HPDE6-E6E7 (cell line): ENCODE results near the gene HMCES.
"Not testable (repeated sequence)": the region's sequence is repeated elsewhere in the genome, so short reads cannot be mapped to it uniquely, and the experiment has no call there.

Source experiments
- DNase-seq: peaks from one replicate; pipeline ENCODE4 v3.0.0; 2011; ENCODE audit warnings: missing footprints; ENCODE audit errors: extremely low spot score

The HMCES gene

DNA sequence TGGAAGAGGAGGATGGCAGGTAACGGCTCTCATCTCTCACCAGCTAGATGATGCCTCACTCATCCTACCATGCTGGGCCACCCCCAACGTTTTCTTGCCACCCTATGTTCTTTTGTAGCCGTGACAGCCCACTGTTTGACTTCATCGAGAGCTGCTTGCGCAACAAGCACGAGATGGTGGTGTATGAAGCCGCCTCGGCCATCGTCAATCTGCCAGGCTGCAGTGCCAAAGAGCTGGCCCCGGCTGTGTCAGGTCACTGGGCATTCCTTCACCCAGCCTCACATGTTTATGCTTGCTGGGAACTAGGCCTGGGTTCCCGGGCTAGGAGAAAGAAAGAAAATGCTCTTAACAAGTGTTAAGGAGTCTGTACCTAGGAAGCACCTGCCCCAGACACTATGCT, 21.1 kb upstream of the HMCES start:
- DNase-seq = no peak

DNA sequence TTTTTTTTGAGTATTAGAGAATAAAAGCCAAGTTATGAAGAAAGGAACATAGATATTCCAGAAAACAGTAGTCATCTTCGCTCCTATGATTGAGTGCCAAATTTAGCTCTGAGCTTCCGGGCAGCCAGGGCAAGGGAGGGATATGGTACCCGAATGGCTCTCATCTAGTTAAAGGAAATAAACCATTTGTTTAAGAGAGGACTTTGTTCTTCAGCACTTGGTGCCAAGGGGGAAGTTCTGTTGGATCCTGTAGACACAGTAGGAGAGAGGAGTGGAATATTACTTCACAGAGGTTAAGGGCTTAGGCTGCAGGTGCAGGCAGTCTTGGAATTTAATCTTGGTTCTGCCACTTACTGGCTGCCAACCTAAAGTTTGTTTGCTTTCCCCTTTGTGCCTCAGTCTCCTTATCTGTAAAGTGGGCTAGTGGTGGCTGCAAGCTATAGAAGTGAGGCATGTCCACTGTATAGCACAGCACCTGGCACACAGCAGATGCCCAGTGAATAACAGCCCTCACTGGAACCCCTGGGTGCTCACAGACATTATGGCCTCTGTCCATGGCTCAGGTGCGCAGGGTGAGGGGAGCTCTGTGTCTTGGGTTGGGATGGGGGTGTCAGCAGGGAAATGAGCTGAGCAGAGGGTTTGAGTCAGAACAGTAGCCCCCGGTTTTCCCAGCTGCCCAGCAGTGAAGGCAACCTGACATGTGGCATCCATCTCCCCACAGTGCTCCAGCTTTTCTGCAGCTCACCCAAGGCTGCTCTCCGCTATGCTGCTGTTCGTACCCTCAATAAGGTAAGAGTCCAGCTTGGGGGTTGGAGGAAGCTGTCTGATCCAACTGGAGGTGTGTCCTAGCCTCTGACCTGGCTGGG, 18.8 kb upstream of the HMCES start:
- no peak for DNase-seq

DNA sequence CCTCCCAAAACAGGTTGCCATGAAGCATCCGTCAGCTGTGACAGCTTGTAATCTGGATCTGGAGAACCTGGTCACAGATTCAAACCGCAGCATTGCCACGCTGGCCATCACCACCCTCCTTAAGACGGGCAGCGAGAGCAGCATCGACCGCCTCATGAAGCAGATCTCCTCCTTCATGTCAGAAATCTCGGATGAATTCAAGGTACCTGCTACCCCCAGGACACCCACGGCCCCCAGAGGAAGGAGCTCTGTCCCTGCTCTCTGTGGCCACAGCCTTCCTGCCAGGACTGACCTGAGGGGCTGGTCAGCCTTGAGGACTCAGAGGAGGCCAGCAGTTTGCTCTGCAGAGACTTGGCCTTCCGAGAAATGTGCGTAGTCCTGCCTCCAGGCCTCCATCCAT, 18.1 kb upstream of the HMCES start:
- no peak for DNase-seq

DNA sequence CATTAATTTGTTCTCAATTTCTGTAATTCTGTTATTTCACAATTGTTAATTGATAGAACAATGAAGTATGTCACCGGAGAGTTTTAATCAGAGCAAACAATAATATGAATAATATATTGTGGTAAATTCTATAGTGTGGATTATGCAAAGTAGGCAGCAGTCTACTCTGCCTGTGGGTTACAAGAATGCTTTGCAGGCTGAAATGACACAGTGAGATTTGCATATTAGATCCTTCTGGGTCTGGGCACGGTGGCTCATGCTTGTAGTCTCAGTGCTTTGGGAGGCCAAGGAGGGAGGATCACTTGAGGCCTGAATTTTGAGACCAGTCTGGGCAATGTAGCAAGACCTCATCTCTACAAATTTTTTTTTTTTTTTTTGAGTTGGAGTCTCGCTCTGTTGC, 16.8 kb upstream of the HMCES start:
- DNase-seq = no peak

DNA sequence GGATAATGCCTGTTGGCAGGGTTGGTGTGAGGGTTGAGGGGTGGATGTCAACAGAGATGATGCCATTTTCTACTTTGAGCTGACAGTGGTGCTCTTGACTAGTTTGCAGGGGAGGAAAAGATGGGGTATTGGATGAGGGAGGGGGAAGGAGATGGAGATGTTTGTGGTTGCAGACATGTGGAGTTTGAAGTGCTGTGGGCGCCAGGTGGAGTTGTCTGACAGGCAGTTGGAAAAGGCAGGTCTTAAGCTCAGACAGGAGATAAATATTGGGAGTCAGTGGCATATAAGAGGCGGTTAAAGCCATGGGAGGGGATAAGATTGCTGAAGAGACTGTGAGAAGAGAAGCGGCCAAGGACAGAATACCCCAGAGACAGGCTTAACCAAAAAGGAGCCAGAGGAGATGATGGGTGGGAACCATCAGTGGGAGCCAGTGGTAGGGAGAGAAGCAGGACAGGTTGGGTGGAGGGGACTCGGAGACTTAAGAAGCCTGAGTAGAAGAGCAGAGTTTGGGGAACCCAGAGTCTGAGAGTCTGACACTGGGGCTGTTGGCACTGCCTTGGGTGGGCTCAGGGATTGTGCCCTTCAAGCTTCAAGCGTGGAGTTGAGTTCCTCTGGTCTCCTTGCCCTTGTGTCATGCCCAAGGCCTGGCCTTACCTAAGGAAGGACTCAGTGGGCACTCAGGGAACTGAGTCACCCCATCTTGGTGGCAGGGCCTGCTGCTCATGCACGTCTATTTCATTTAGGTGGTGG, 15.3 kb upstream of the HMCES start:
- no peak for DNase-seq

- not testable (repeated sequence) for DNase-seq
Observed at GRCh38 chr3:129264994-129265393, 13.7 kb upstream of the HMCES start.

DNA sequence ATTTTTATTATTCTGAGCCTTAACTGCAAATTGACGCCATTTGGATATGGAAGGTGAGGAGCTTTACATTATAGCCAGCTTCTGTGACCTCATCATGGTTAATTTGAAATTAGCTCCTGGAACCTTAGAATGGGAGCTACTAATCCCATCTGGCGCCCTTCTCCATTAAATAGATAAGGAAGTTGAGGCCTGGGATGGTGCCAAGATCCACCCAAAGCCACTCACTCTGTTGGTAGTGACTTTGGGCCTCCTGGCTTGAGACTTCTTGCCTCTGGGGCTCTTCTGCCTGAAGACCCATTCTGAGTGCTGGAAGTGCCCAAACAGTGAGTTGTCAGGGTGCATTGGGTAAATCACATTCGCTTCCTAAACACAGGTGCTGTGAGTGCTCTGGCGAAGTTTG, 12.0 kb upstream of the HMCES start:
- DNase-seq = no peak

GRCh38 chr3:129268396-129268795, 10.3 kb upstream of the HMCES start:
- no peak for DNase-seq

- DNase-seq = no peak
Observed at GRCh38 chr3:129271674-129272073, 7.0 kb upstream of the HMCES start.

DNA sequence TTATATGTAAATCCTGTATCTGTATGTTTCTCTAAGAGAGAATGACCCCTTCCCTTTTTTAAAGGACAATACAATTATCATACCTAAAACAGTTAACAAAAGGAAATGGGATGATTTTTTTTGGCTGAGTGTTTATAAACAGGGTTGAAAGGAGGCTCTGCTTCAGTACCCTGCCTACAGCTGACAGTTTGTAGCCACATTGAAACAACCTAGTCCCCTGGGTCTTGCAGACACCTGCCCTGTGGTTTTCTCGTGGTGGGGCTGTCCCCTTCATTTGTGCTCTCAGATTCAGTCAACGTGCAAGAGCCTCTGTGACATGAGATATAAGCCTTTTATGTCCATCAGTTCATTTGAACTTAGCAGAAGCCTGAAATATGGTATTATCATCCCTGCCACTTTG, 2.3 kb upstream of the HMCES start:
- DNase-seq = no peak

GRCh38 chr3:129277829-129278271, 820 bp upstream of the HMCES start:
- DNase-seq = no peak

DNA sequence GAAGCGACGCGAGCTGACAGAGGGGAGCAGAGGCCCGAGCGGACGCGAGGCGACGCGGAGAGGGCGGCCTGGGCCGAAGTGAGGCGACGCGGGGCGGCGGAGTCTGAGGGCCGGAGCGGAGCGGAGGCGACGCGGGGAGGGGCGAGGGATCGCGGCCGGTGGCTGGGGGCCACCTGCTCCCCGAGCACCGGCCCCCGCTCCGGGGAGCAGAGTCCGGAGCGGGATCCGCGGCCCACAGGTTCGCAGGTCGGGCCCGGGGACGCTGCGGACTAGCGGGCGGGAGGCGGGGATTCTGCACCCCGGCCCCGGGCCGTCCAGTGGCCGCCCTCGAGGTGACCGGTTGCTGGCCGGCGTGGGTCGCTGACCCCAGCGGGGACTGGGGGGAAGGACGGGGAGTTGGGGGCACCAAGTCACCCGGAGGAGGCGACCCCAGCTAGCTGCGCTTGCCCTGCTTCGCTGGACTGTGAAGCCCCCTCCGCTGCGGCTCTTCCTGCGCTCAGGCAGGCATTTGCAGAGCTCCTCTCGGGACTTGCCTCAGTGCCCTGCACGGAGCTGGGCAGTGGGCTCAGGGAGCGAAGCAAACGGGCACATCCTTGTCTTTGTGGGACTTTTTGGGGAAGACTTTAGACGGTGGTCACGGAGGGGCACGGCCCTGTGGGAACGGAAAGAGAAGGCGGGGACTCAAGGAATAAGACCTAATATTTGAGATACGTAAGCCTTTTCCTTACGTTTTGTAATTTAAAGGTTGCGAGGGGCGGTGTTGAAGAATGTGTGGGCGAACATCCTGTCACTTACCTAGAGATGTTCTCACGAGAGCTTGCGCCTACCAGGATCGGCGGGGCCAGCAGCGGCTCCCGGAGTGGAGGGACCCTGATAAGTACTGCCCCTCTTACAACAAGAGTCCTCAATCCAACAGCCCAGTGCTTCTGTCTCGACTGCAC, 566 bp downstream of the HMCES start:
- DNase-seq = peak; percentile 13

DNA sequence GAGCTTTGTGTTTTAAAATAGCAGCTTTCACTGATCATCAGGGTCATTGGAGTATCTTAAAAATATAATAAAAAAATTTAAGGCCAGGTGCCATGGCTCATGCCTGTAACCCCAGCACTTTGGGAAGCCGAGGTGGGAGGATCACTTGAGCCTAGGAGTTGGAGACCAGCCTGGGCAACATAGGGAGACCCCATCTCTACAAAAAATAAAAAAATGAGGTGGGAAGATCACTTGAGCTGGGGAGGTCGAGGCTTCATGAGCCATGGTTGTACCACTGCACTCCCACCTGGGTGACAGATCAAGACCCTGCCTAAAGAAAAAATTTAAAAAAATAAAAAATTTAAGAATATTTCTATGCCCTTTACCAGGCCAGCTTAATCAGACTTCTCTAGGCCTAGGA, 1.5 kb downstream of the HMCES start:
- DNase-seq = no peak

DNA sequence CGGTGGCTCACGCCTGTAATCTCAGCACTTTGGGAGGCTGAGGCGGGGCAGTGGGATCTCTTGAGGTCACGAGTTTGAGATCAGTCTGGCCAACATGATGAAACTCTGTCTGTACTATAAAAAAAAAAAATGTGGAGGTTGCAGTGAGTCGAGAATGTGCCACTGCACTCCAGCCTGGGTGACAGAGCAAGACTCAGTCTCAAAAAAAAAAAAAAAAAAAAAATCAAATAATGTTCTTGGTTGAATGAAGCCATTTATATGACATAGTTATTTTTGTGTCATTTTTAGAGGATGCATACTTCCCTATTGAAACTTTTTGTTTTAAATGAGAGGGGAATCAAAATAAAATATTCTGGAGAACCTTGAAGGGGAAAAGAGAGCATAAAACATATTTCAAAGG, 3.1 kb downstream of the HMCES start:
- no peak for DNase-seq

DNA sequence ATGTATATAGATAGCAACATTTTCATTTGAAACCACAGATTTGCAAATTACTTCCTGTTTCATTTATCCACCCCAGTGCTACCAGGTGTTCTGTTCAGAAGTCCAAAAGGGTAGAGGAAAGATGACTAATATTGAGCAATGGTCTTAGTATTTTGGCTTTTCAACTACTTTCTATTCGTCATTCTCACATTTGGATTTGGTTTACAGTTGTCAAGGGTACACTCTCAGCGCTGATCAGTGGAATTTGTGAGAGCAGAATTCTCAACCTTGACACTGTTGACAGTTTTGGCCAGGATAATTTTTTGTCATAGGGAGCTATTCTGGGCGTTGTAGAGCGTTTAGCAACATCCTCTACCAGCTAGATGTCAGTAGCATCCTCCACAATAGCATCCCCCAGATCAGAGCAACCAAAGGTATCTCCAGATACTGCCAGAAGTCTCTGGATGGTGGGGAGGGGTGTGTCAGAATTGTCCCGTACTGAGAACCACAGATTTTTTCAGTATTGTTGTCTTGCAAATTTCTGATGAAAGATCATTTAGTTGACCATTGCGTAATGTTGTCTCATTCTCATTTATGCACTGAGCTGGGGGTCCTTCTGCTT, 4.2 kb downstream of the HMCES start:
- DNase-seq = peak; percentile 56

GRCh38 chr3:129286081-129286480, 7.4 kb downstream of the HMCES start:
- no peak for DNase-seq

DNA sequence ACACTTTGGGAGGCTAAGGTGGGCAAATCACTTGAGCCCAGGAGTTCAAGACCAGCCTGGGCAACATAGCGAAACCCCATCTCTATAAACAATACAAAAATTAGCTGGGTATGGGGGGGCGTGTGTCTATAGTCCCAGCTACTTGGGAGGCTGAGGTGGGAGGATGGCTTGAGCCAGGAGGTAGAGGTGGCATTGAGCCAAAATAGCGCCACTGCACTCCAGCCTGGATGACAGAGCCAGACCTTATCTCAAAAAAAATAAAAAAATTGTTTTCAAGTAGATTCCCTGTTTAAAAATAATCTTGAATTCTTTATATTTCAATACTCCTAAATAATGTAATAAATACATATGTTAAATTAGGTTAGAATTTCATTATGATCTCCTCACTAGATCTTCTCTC, 9.8 kb downstream of the HMCES start:
- DNase-seq = no peak

- no peak for DNase-seq
Observed at GRCh38 chr3:129289201-129289921, 10.7 kb downstream of the HMCES start.

- DNase-seq = no peak
Observed at GRCh38 chr3:129291236-129291886, 12.7 kb downstream of the HMCES start.

DNA sequence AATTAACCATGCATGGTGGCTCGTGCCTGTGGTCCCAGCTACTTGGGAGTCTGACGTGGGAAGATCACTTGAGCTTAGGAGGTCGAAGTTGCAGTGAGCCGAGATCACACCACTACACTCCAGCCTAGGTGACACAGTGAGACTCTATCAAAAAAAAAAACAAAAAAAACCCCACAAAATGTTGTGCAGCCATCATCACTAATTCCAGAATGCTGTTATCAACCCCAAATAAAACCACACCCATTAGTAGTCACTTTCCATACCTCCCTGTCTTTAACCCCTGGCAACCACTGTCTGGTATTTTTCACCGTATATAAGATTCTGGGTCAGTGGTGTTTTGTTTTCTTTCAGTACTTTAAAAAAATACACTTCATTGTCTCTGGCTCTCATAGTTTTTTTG, 16.6 kb downstream of the HMCES start:
- no peak for DNase-seq
